Mesenchymal stem cell (in vitro differentiated cells and primary cell): ENCODE measurements around the gene LRP1.
A peak's percentile ranks its signal among the peaks of the same experiment; 100 is the strongest.

Experiments used
- DNase-seq: peaks from one replicate; pipeline ENCODE4 v3.0.0-alpha.2; 2013
- H2AFZ ChIP-seq: one replicate; pipeline ENCODE4 v1.6.1; 2013; ENCODE audit warnings: low read depth, mild to moderate bottlenecking, control low read depth, inconsistent platforms, low read length, moderate library complexity
- H2AK5ac ChIP-seq: 2 replicates; pipeline ENCODE4 v1.6.1; 2013; ENCODE audit warnings: low read length, moderate library complexity, mild to moderate bottlenecking, inconsistent platforms; ENCODE audit not compliant: severe bottlenecking
- H2BK120ac ChIP-seq: one replicate; pipeline ENCODE4 v1.6.1; 2013; ENCODE audit warnings: low read depth, mild to moderate bottlenecking, inconsistent platforms, low read length, moderate library complexity
- H2BK12ac ChIP-seq, 2 experiments: one replicate each; pipeline ENCODE4 v1.6.1; 2013; ENCODE audit warnings: inconsistent platforms in 2 of 2, low read length in 2 of 2, mild to moderate bottlenecking in 2 of 2, moderate library complexity in 2 of 2, control low read depth in 1 of 2
- H2BK15ac ChIP-seq: one replicate; pipeline ENCODE4 v1.6.1; 2013; ENCODE audit warnings: mild to moderate bottlenecking, low read depth, inconsistent platforms; ENCODE audit not compliant: poor library complexity, severe bottlenecking
- H2BK5ac ChIP-seq: 2 replicates; pipeline ENCODE4 v1.6.1; 2013; ENCODE audit warnings: low read depth, mild to moderate bottlenecking, low read length, control low read depth, inconsistent platforms; ENCODE audit not compliant: poor library complexity, severe bottlenecking
- H3K14ac ChIP-seq, 2 experiments: one replicate each; pipeline ENCODE4 v1.6.1; 2013; ENCODE audit warnings: inconsistent platforms in 2 of 2, low read length in 2 of 2, control low read depth in 1 of 2, mild to moderate bottlenecking in 1 of 2, moderate library complexity in 1 of 2
- H3K18ac ChIP-seq, 2 experiments: one replicate each; pipeline ENCODE4 v1.6.1; 2013; ENCODE audit warnings: inconsistent platforms in 2 of 2, low read length in 2 of 2, control low read depth in 1 of 2, low read depth in 1 of 2, mild to moderate bottlenecking in 1 of 2
- H3K23ac ChIP-seq, 2 experiments: one replicate each; pipeline ENCODE4 v1.6.1; 2013; ENCODE audit warnings: inconsistent platforms in 2 of 2, low read length in 2 of 2, mild to moderate bottlenecking in 2 of 2, moderate library complexity in 2 of 2, control low read depth in 1 of 2
- H3K27ac ChIP-seq: 2 replicates; pipeline ENCODE4 v1.5.1; 2013; ENCODE audit warnings: mild to moderate bottlenecking, moderate library complexity, low read length, control low read depth, inconsistent platforms; ENCODE audit not compliant: poor library complexity, severe bottlenecking
- H3K27me3 ChIP-seq, 2 experiments: 2 replicates each; pipeline versions ENCODE4 v1.6.1 to v1.7.0; 2013; ENCODE audit warnings: low read length in 2 of 2, mild to moderate bottlenecking in 2 of 2, moderate library complexity in 2 of 2, control low read depth in 1 of 2, inconsistent platforms in 1 of 2; ENCODE audit not compliant: control insufficient read depth in 1 of 2, insufficient read depth in 1 of 2
- H3K36me3 ChIP-seq, 2 experiments: 2 replicates each; pipeline versions ENCODE4 v1.6.1 to v1.7.0; 2013; ENCODE audit warnings: low read length in 2 of 2, control low read depth in 1 of 2, inconsistent platforms in 1 of 2, low read depth in 1 of 2, mild to moderate bottlenecking in 1 of 2; ENCODE audit not compliant: insufficient read depth in 2 of 2, control insufficient read depth in 1 of 2
- H3K4ac ChIP-seq, 2 experiments: one replicate each; pipeline ENCODE4 v1.6.1; 2013; ENCODE audit warnings: inconsistent platforms in 2 of 2, low read length in 2 of 2, mild to moderate bottlenecking in 2 of 2, moderate library complexity in 2 of 2, control low read depth in 1 of 2, low read depth in 1 of 2
- H3K4me1 ChIP-seq: 2 replicates; pipeline ENCODE4 v1.6.1; 2013; ENCODE audit warnings: low read depth, low read length, control low read depth; ENCODE audit not compliant: control insufficient read depth, insufficient read depth
- H3K4me2 ChIP-seq: 2 replicates; pipeline ENCODE4 v1.6.1; 2013; ENCODE audit warnings: low read length, mild to moderate bottlenecking, inconsistent platforms; ENCODE audit not compliant: poor library complexity, severe bottlenecking
- H3K4me3 ChIP-seq, 2 experiments: 2 replicates each; pipeline versions ENCODE4 v1.5.1 to v1.7.0; 2013; ENCODE audit warnings: low read length in 2 of 2, mild to moderate bottlenecking in 2 of 2, control low read depth in 1 of 2, low read depth in 1 of 2; ENCODE audit not compliant: insufficient read depth in 1 of 2
- H3K79me1 ChIP-seq: replicated peaks from 2 replicates; pipeline ENCODE4 v1.6.1; 2013; ENCODE audit warnings: mild to moderate bottlenecking, control low read depth, low read length, inconsistent platforms; ENCODE audit not compliant: poor library complexity, severe bottlenecking
- H3K9ac ChIP-seq: 2 replicates; pipeline ENCODE4 v1.7.0; 2013; ENCODE audit warnings: mild to moderate bottlenecking, low read length, moderate library complexity
- H3K9me3 ChIP-seq: 2 replicates; pipeline ENCODE4 v1.7.0; 2013; ENCODE audit warnings: mild to moderate bottlenecking, low read length; ENCODE audit not compliant: control insufficient read depth
- H4K8ac ChIP-seq: one replicate; pipeline ENCODE4 v1.6.1; 2013; ENCODE audit warnings: inconsistent platforms, mild to moderate bottlenecking, low read length, moderate library complexity
- H4K91ac ChIP-seq: one replicate; pipeline ENCODE4 v1.6.1; 2013; ENCODE audit warnings: mild to moderate bottlenecking, low read length, inconsistent platforms
- WGBS: methylation state at CpG from one replicate; pipeline ENCODE4 v1.1.7; 2013; ENCODE audit warnings: mixed read lengths; 5-methylcytosine and 5-hydroxymethylcytosine counted together

Gene LRP1

DNA sequence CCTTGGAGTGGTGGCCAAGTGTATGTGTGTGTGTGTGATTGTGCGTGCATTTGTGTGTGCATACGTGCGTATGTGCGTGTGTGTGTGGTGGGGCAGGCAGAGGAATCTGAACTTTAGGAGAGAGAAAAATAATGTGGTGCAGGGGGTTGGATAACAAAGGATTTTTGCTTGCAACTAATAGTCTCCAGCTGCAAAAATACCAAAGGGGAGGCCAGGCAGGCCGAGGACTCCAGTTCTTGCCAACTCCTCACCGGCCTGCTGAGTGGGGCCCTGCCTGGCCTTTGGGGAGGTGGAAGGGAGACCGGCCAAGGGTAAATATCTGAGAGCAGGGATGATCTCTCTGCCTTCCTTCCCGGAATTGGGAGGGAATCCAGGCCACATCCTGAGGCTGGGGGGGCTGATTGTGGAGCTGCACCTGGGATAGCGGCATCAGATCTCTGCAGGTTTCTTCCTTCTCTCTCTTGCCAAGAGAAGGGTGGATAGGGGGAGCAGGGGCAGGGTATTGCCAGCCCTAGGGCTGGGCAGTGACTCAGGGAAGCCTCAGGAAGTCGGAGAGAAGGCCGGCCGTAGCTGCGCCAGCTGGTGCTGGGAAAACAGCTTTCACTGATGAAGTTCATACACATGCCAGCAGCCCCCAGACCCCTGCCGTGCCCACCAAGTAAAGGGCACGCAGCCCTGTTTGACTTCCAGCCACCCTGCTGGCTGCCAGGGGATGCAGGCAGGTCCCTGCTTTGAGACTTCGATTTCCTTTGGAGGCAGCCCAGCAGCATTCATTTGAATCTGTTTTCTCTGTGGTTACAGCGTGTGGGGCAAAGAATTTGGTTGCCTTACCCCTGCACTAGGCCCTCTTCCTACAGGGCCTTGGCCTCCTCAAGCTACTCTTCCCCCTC, 23.7 kb downstream of the LRP1 start:
- H3K27me3 ChIP-seq: no peaks in the 10 kb centered on the region
- no peak overlapping the region for H3K14ac ChIP-seq
- H2AFZ ChIP-seq: no peak overlapping the region
- peaks cover 52% of the 10 kb centered on the region for H3K4me1 ChIP-seq
- H3K36me3 ChIP-seq: peaks cover 62 to 78% of the 10 kb centered on the region in 2 experiments
- H3K4ac ChIP-seq: no peak overlapping the region
- H3K9ac ChIP-seq: peak overlapping the region; percentile 88
- H2BK12ac ChIP-seq: no peak overlapping the region
- H4K8ac ChIP-seq: peak overlapping the region; percentile 54
- H3K27ac ChIP-seq: peak overlapping the region; percentile 88
- H2BK5ac ChIP-seq: peak overlapping the region; percentile 22
- H2BK120ac ChIP-seq: no peak overlapping the region
- peak overlapping the region; percentile 76 for H2AK5ac ChIP-seq
- peaks cover 37% of the 10 kb centered on the region for H3K79me1 ChIP-seq
- no peaks in the 10 kb centered on the region for H3K9me3 ChIP-seq
- no peak overlapping the region for H2BK15ac ChIP-seq
- H3K18ac ChIP-seq: peak overlapping the region in 1 of 2 experiments; percentile 44
- whole genome bisulfite sequencing: 89% methylated on average over 16 of the region's 17 CpGs
- H3K23ac ChIP-seq: no peak overlapping the region
- H4K91ac ChIP-seq: peak overlapping the region; percentile 6
- H3K4me3 ChIP-seq: peak overlapping the region in 1 of 2 experiments; percentile 35
- DNase-seq: no peak
- H3K4me2 ChIP-seq: peak overlapping the region; percentile 20

GRCh38 chr12:57152639-57153038, 24.4 kb downstream of the LRP1 start:
- H3K27ac ChIP-seq: peak overlapping the region; percentile 88
- no peaks in the 10 kb centered on the region for H3K9me3 ChIP-seq
- no peak overlapping the region for H2BK5ac ChIP-seq
- H3K4me3 ChIP-seq: peak overlapping the region in 1 of 2 experiments; percentile 25
- H3K4me1 ChIP-seq: peaks cover 46% of the 10 kb centered on the region
- H3K23ac ChIP-seq: no peak overlapping the region
- H2AFZ ChIP-seq: no peak overlapping the region
- no peak overlapping the region for H3K4ac ChIP-seq
- H3K27me3 ChIP-seq: no peaks in the 10 kb centered on the region
- no peak for DNase-seq
- no peak overlapping the region for H3K14ac ChIP-seq
- peaks cover 37% of the 10 kb centered on the region for H3K79me1 ChIP-seq
- H4K8ac ChIP-seq: no peak overlapping the region
- H2BK120ac ChIP-seq: no peak overlapping the region
- no peak overlapping the region for H2BK15ac ChIP-seq
- H2BK12ac ChIP-seq: no peak overlapping the region
- peak overlapping the region; percentile 76 for H2AK5ac ChIP-seq
- H3K4me2 ChIP-seq: no peak overlapping the region
- H4K91ac ChIP-seq: no peak overlapping the region
- H3K18ac ChIP-seq: no peak overlapping the region
- WGBS: 100% methylated on average over 2 of the region's 4 CpGs
- H3K36me3 ChIP-seq: peaks cover 62 to 79% of the 10 kb centered on the region in 2 experiments
- H3K9ac ChIP-seq: peak overlapping the region; percentile 88

DNA sequence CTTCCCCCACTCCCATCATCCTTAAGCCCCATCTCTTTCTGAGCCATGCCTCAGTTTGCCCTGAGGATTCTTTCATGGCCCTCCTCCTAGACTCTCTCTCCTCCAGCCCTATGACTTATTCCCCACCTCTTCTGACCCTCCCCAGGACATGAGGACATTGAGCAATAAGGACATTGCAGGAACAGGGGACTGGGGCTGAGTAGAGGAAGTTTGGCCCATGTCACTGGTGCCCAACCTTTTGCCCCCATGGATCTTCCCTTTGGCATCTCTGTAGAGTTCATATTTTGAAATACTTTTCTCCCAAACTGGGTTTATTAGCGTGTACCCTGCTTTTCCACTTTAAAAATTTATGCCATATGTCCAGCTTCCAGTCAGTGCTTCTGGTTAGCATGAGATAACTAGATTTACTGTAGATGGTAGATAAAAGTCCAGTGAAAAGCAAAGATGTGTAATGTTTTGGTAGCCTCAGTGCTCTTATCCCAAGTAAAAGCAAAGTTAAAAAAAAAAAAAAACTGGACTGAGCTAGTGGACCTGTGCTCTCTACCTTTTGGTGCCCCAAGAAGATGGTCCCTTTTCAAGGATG, 25.2 kb downstream of the LRP1 start:
- Histone ChIP-seq H3K14ac (no peak overlapping the region), H3K23ac (no peak overlapping the region), H3K36me3 (peaks cover 68 to 79% of the 10 kb centered on the region in 2 experiments), H4K8ac (no peak overlapping the region), H2BK12ac (no peak overlapping the region), H3K18ac (no peak overlapping the region), H3K27ac (peak overlapping the region; percentile 88), H2AK5ac (peak overlapping the region; percentile 76), H3K4ac (no peak overlapping the region), H3K9me3 (no peaks in the 10 kb centered on the region), H4K91ac (no peak overlapping the region), H3K4me3 (no peak overlapping the region), H2BK120ac (no peak overlapping the region), H3K9ac (peak overlapping the region; percentile 88), H3K79me1 (peaks cover 41% of the 10 kb centered on the region), H3K4me1 (peaks cover 40% of the 10 kb centered on the region), H2BK15ac (no peak overlapping the region), H3K27me3 (no peaks in the 10 kb centered on the region), H3K4me2 (no peak overlapping the region), H2BK5ac (no peak overlapping the region), H2AFZ (no peak overlapping the region)
- DNase-seq: no peak
- WGBS: no CpG with 5 or more reads among the region's 1 CpG

DNA sequence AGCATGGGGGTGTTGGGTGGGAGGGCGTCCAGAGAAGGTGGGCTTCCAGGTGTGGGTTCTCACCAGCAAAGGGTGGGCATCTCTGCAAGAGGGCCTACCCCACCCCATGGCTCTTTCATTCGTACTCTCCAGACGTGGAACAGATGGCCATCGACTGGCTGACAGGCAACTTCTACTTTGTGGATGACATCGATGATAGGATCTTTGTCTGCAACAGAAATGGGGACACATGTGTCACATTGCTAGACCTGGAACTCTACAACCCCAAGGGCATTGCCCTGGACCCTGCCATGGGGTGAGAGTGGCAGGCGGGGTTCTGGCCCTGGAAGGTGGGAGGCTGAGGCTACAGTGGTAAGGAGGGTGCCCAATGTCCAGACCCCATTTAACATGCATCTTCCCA, 25.8 kb downstream of the LRP1 start:
- DNase-seq: no peak
- no peak overlapping the region for H3K4me2 ChIP-seq
- H3K4ac ChIP-seq: no peak overlapping the region
- H2BK12ac ChIP-seq: no peak overlapping the region
- H4K91ac ChIP-seq: no peak overlapping the region
- no peak overlapping the region for H3K4me3 ChIP-seq
- no peak overlapping the region for H4K8ac ChIP-seq
- no peak overlapping the region for H2AFZ ChIP-seq
- H3K79me1 ChIP-seq: peaks cover 40% of the 10 kb centered on the region
- H3K27me3 ChIP-seq: no peaks in the 10 kb centered on the region
- no peak overlapping the region for H2BK120ac ChIP-seq
- no peak overlapping the region for H2BK5ac ChIP-seq
- H3K23ac ChIP-seq: no peak overlapping the region
- peaks cover 74 to 82% of the 10 kb centered on the region in 2 experiments for H3K36me3 ChIP-seq
- WGBS: 98% methylated on average over 6 of the region's 6 CpGs
- no peaks in the 10 kb centered on the region for H3K9me3 ChIP-seq
- no peak overlapping the region for H3K14ac ChIP-seq
- H2BK15ac ChIP-seq: no peak overlapping the region
- no peak overlapping the region for H3K18ac ChIP-seq
- peaks cover 35% of the 10 kb centered on the region for H3K4me1 ChIP-seq
- peak overlapping the region; percentile 58 for H3K9ac ChIP-seq
- no peak overlapping the region for H3K27ac ChIP-seq
- H2AK5ac ChIP-seq: no peak overlapping the region
